ENCODE data around the gene OSBPL6. TPM values are rescaled to one million over a fixed set of nuclear protein-coding genes. Genes with fewer than 3 reads are reported as not detected.

The OSBPL6 gene
- total and polyA plus RNA-seq, 2 of the 13 experiments (the other 11 are each of a cell fraction or from before 2014, with no cell fraction given) = 0.03 to 0.11 TPM

DNA sequence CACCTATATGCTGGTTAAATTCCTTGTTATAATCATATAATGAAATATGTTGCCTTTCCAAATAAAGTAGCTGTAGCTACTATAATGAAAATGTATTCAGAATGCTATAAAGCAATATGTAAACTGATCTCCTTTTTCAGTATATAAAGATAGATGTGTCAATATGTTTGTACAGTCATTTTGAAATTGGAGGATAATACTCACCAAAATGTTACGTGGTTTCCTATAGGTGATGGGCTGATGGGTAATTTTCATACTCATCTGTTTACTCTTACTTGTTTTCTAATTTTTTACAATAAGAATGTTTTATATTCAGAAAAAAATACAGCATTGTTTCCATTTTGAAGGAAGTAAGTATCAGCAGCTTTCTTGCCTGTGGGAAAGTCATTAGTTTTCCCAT is 186.5 kb downstream of the OSBPL6 start:
- Histone ChIP-seq H2AFZ (ENCODE audit: low read length) (no peak overlapping the region), H3K4me2 (ENCODE audit: low read depth, low read length) (no peak overlapping the region), H3K79me2 (ENCODE audit: insufficient read depth, low read length) (no peaks in the 10 kb centered on the region), H3K27ac (ENCODE audit: extremely low read length, insufficient read depth, low read length) (no peak overlapping the region), H4K20me1 (ENCODE audit: insufficient read depth, low read length) (no peaks in the 10 kb centered on the region), H3K36me3 (replicated peaks in 1 of 2; ENCODE audit: control insufficient read depth in 1 of 2, insufficient read depth in 2 of 2, low read length in 2 of 2) (no peaks in the 10 kb centered on the region), H3K27me3 (ENCODE audit: control insufficient read depth in 1 of 2, insufficient read depth in 2 of 2, low read length in 2 of 2) (0 out of 5 replicates have a peak, but pooled peaks cover 0 to 5% of the 10 kb centered on the region in 2 experiments), H3K9me3 (ENCODE audit: low read length) (no peaks in the 10 kb centered on the region), H3K4me3 (replicated peaks in 1 of 3; ENCODE audit: insufficient read depth in 1 of 3, low read depth in 2 of 3, low read length in 3 of 3) (no peak overlapping the region), H3K4me1 (ENCODE audit: insufficient read depth, low read length) (no peaks in the 10 kb centered on the region), H3K9ac (ENCODE audit: insufficient read depth, low read depth, low read length) (no peak overlapping the region)
- DNase-seq (ENCODE audit: low spot score) = no peak
- ChIA-PET CTCF (ENCODE audit: low intra/inter-chr PET ratio, low total read pairs) (no interaction called here), POLR2A (no interaction called here)
- 43% methylated on average over 1 of the region's 1 CpG for WGBS (ENCODE audit: low lambda C conversion rate)
- no TSS peak for BruUV-seq (replicated peaks)
- no peak for FAIRE-seq
- in situ Hi-C loops (cut with HindIII; ENCODE audit: extremely low pct_ligation_motif_present, low pct_unique_long_range_greater_than_20kb) (no loop called here), intact Hi-C loops (cut with micrococcal nuclease; ENCODE audit: unreplicated experiment) (no loop called here)
- no peak for ATAC-seq
- TF ChIP-seq ETV5 (CRISPR knock-in tag; IDR thresholded peaks at IDR 0.05; ENCODE audit: borderline replicate concordance) (no peak), SMC3 (IDR thresholded peaks at IDR 0.05; ENCODE audit: low read length) (no peak), ZFP36 (IDR thresholded peaks at IDR 0.05; ENCODE audit: borderline replicate concordance, low read depth, low read length, partially characterized antibody) (no peak), NFIB (CRISPR knock-in tag; IDR thresholded peaks at IDR 0.05; ENCODE audit: borderline replicate concordance) (no peak), CHD2 (IDR thresholded peaks at IDR 0.05; ENCODE audit: low read depth, low read length) (no peak), ZNF431 (CRISPR knock-in tag; IDR thresholded peaks at IDR 0.05; ENCODE audit: borderline replicate concordance, low read depth) (no peak), SUZ12 (IDR thresholded peaks at IDR 0.05; ENCODE audit: low read depth, low read length) (no peak), ZNF850 (CRISPR knock-in tag; conservative IDR thresholded peaks at IDR 0.05) (no peak), ZNF878 (CRISPR knock-in tag; IDR thresholded peaks at IDR 0.05) (no peak)
- TF ChIP-seq, protein P1, sequence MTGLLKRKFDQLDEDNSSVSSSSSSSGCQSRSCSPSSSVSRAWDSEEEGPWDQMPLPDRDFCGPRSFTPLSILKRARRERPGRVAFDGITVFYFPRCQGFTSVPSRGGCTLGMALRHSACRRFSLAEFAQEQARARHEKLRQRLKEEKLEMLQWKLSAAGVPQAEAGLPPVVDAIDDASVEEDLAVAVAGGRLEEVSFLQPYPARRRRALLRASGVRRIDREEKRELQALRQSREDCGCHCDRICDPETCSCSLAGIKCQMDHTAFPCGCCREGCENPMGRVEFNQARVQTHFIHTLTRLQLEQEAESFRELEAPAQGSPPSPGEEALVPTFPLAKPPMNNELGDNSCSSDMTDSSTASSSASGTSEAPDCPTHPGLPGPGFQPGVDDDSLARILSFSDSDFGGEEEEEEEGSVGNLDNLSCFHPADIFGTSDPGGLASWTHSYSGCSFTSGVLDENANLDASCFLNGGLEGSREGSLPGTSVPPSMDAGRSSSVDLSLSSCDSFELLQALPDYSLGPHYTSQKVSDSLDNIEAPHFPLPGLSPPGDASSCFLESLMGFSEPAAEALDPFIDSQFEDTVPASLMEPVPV (CRISPR knock-in tag; IDR thresholded peaks at IDR 0.05) = no peak
- TF ChIP-seq, protein P2, sequence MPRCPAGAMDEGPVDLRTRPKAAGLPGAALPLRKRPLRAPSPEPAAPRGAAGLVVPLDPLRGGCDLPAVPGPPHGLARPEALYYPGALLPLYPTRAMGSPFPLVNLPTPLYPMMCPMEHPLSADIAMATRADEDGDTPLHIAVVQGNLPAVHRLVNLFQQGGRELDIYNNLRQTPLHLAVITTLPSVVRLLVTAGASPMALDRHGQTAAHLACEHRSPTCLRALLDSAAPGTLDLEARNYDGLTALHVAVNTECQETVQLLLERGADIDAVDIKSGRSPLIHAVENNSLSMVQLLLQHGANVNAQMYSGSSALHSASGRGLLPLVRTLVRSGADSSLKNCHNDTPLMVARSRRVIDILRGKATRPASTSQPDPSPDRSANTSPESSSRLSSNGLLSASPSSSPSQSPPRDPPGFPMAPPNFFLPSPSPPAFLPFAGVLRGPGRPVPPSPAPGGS (CRISPR knock-in tag; IDR thresholded peaks at IDR 0.05) = no peak
- TF ChIP-seq, protein P3, sequence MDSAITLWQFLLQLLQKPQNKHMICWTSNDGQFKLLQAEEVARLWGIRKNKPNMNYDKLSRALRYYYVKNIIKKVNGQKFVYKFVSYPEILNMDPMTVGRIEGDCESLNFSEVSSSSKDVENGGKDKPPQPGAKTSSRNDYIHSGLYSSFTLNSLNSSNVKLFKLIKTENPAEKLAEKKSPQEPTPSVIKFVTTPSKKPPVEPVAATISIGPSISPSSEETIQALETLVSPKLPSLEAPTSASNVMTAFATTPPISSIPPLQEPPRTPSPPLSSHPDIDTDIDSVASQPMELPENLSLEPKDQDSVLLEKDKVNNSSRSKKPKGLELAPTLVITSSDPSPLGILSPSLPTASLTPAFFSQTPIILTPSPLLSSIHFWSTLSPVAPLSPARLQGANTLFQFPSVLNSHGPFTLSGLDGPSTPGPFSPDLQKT (CRISPR knock-in tag; IDR thresholded peaks at IDR 0.05; ENCODE audit: borderline replicate concordance) = no peak
